Measurements from ENCODE around the gene CDH22. TPM values are rescaled to one million over a fixed set of nuclear protein-coding genes. Genes with fewer than 3 reads are reported as not detected.

CDH22 gene
- total and polyA plus RNA-seq, 2 donors (not counting 1 experiment from before 2014, with no cell fraction given) = not detected

DNA sequence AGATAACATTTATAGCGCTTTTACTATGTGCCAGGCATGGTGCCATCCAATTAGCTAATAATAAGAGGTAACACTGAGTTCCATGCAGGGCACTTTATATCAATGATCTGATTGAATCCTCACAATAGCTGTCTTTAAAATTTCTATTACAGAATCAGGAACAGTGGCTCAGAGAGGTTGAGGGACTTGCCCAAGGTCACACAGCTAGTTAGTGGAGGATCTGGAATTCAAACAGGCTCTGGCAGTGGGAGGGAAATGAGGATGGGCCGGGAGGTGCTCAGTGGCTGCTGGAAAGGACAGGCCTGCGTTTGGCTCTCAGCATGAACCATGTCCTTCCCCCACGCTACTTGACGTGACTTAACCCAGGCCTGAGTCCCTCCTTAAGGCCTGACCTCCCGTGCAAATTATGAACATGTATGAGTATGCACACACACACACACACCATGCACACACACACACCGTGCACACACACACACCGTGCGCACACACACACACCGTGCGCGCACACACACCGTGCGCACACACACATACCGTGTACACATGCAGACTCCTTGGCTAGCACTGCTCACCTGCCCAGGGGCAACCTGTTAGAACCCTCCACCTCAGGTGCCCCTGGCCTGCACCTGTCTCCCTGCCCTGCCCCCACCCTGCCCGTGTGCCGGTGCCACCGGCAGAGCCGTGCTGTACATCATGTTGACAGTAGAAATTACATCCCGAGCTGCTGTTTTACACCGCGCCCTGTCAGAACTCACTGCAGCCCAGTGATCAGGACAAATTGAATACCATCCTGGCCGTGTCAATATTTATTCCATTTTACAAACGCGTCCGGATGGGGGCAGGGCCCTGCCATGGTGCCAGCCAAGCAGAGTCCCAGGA, 43.7 kb downstream of the CDH22 start:
- peaks cover 6% of the 10 kb centered on the region for H3K27me3 ChIP-seq (ENCODE audit: control insufficient read depth, insufficient read depth, low read length)
- H3K36me3 ChIP-seq (ENCODE audit: control insufficient read depth, insufficient read depth, low read length) = no peaks in the 10 kb centered on the region
- H3K27ac ChIP-seq (ENCODE audit: insufficient read depth, low read length) = no peak overlapping the region
- no peak overlapping the region for H2AFZ ChIP-seq (ENCODE audit: low read length)
- H4K20me1 ChIP-seq (ENCODE audit: control insufficient read depth, extremely low read depth, insufficient read depth, low read length) = no peaks in the 10 kb centered on the region
- no peak overlapping the region for H3K4me3 ChIP-seq (replicated peaks in 1 of 4; ENCODE audit: control extremely low read depth in 1 of 4, insufficient read depth in 1 of 4, low read depth in 3 of 4, low read length in 4 of 4)
- H3K9ac ChIP-seq (ENCODE audit: insufficient read depth, low read length) = no peak overlapping the region
- no peaks in the 10 kb centered on the region for H3K79me2 ChIP-seq (ENCODE audit: control insufficient read depth, insufficient read depth, low read length)
- no peak for DNase-seq (ENCODE audit: low read depth in 2 of 2)
- no peaks in the 10 kb centered on the region for H3K9me3 ChIP-seq (ENCODE audit: control insufficient read depth, insufficient read depth, low read depth, low read length)
- no peaks in the 10 kb centered on the region for H3K4me1 ChIP-seq (ENCODE audit: control insufficient read depth, extremely low read depth, insufficient read depth, low read length)
- TF ChIP-seq, protein P1, sequence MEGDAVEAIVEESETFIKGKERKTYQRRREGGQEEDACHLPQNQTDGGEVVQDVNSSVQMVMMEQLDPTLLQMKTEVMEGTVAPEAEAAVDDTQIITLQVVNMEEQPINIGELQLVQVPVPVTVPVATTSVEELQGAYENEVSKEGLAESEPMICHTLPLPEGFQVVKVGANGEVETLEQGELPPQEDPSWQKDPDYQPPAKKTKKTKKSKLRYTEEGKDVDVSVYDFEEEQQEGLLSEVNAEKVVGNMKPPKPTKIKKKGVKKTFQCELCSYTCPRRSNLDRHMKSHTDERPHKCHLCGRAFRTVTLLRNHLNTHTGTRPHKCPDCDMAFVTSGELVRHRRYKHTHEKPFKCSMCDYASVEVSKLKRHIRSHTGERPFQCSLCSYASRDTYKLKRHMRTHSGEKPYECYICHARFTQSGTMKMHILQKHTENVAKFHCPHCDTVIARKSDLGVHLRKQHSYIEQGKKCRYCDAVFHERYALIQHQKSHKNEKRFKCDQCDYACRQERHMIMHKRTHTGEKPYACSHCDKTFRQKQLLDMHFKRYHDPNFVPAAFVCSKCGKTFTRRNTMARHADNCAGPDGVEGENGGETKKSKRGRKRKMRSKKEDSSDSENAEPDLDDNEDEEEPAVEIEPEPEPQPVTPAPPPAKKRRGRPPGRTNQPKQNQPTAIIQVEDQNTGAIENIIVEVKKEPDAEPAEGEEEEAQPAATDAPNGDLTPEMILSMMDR (conservative IDR thresholded peaks at IDR 0.05 in 1 of 2, IDR thresholded peaks at IDR 0.05 in 1 of 2; ENCODE audit: low read depth in 1 of 2, low read length in 2 of 2) = no peak
- TF ChIP-seq EZH2 (IDR thresholded peaks at IDR 0.05; ENCODE audit: low read length, missing control alignments) = no peak
- H3K4me2 ChIP-seq (ENCODE audit: extremely low read depth, insufficient read depth, low read length) = no peak overlapping the region

DNA sequence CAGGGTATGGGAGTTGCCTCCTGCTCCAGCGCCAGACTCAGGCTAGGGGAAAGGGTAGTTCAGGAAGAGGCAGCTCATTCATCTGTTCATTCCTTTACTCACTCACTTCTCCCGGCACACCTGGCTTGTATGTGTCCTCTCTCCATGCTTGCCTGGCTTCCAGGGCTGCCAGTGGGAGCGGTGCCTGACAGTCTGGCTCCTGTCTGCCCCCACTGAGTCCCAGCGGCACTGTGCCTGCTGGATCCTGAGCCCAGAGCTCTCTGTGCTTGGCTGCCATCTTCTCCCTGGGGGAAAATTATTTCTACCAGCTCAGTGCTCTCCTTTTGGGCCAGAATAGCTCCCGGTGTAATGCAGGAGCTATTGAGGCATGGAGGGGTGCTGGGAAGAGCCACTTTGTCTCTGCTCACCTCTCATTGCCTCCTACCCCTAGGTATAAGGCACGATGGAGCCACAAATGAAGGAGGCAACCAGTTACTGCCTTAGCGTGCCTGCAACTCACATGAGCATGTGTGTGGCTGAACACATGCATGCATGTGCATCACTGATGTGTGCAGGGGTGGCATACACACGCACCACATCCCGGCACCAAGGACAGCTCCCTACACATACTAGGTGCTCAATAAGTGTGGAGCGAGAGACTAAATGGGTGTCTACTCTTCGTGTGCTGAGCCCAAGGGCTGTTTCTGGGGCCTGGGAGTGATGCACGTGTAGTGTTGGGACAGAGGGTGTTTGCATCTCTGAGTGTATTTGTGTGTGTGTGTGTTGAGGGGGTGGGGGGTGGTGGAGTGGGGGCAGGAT, 46.6 kb downstream of the CDH22 start:
- H3K27ac ChIP-seq (ENCODE audit: insufficient read depth, low read length) = no peak overlapping the region
- no peaks in the 10 kb centered on the region for H3K4me1 ChIP-seq (ENCODE audit: control insufficient read depth, extremely low read depth, insufficient read depth, low read length)
- H3K36me3 ChIP-seq (ENCODE audit: control insufficient read depth, insufficient read depth, low read length) = no peaks in the 10 kb centered on the region
- no peak overlapping the region for H3K4me3 ChIP-seq (replicated peaks in 1 of 4; ENCODE audit: control extremely low read depth in 1 of 4, insufficient read depth in 1 of 4, low read depth in 3 of 4, low read length in 4 of 4)
- peaks cover 5% of the 10 kb centered on the region for H3K27me3 ChIP-seq (ENCODE audit: control insufficient read depth, insufficient read depth, low read length)
- no peak overlapping the region for H3K9ac ChIP-seq (ENCODE audit: insufficient read depth, low read length)
- no peaks in the 10 kb centered on the region for H3K9me3 ChIP-seq (ENCODE audit: control insufficient read depth, insufficient read depth, low read depth, low read length)
- DNase-seq (ENCODE audit: low read depth in 2 of 2) = no peak
- H3K79me2 ChIP-seq (ENCODE audit: control insufficient read depth, insufficient read depth, low read length) = no peaks in the 10 kb centered on the region
- H4K20me1 ChIP-seq (ENCODE audit: control insufficient read depth, extremely low read depth, insufficient read depth, low read length) = no peaks in the 10 kb centered on the region
- no peak overlapping the region for H3K4me2 ChIP-seq (ENCODE audit: extremely low read depth, insufficient read depth, low read length)
- no peak for TF ChIP-seq EZH2 (IDR thresholded peaks at IDR 0.05; ENCODE audit: low read length, missing control alignments)
- TF ChIP-seq, protein P1 (conservative IDR thresholded peaks at IDR 0.05 in 1 of 2, IDR thresholded peaks at IDR 0.05 in 1 of 2; ENCODE audit: low read depth in 1 of 2, low read length in 2 of 2) = no peak
- H2AFZ ChIP-seq (ENCODE audit: low read length) = no peak overlapping the region

- no peaks in the 10 kb centered on the region for H3K36me3 ChIP-seq (ENCODE audit: control insufficient read depth, insufficient read depth, low read length)
- H4K20me1 ChIP-seq (ENCODE audit: control insufficient read depth, extremely low read depth, insufficient read depth, low read length) = no peaks in the 10 kb centered on the region
- no peak overlapping the region for H3K4me2 ChIP-seq (ENCODE audit: extremely low read depth, insufficient read depth, low read length)
- H3K4me1 ChIP-seq (ENCODE audit: control insufficient read depth, extremely low read depth, insufficient read depth, low read length) = no peaks in the 10 kb centered on the region
- H3K4me3 ChIP-seq (replicated peaks in 1 of 4; ENCODE audit: control extremely low read depth in 1 of 4, insufficient read depth in 1 of 4, low read depth in 3 of 4, low read length in 4 of 4) = no peak overlapping the region
- no peak overlapping the region for H3K27ac ChIP-seq (ENCODE audit: insufficient read depth, low read length)
- no peak for DNase-seq (ENCODE audit: low read depth in 2 of 2)
- H3K27me3 ChIP-seq (ENCODE audit: control insufficient read depth, insufficient read depth, low read length) = peaks cover 5% of the 10 kb centered on the region
- TF ChIP-seq EZH2 (IDR thresholded peaks at IDR 0.05; ENCODE audit: low read length, missing control alignments) = no peak
- TF ChIP-seq, protein P1 (conservative IDR thresholded peaks at IDR 0.05 in 1 of 2, IDR thresholded peaks at IDR 0.05 in 1 of 2; ENCODE audit: low read depth in 1 of 2, low read length in 2 of 2) = no peak
- H3K9ac ChIP-seq (ENCODE audit: insufficient read depth, low read length) = no peak overlapping the region
- H3K79me2 ChIP-seq (ENCODE audit: control insufficient read depth, insufficient read depth, low read length) = no peaks in the 10 kb centered on the region
- no peak overlapping the region for H2AFZ ChIP-seq (ENCODE audit: low read length)
- no peaks in the 10 kb centered on the region for H3K9me3 ChIP-seq (ENCODE audit: control insufficient read depth, insufficient read depth, low read depth, low read length)
These were observed 47.3 kb downstream of the CDH22 start for GRCh38 chr20:46260936-46261454.
